Measurements from ENCODE around the gene SRP14.

GRCh38 chr15:40003116-40003916, 35.7 kb downstream of the SRP14 start:
- TF ChIP-seq CTCF (IDR thresholded peaks at IDR 0.05): no peak
- TF ChIP-seq POLR2A (IDR thresholded peaks at IDR 0.05): no peak
